Stimulated activated CD8-positive, alpha-beta memory T cell treated with anti-CD3 and anti-CD28 coated beads, Interleukin-15, amount 100 ng/mL, for 24 hours (primary cell): ENCODE measurements around the gene TAS1R3.
"Not testable (repeated sequence)": the region's sequence is repeated elsewhere in the genome, so short reads cannot be mapped to it uniquely, and the experiment has no call there.

Experiments
- DNase-seq: peaks from one replicate; pipeline ENCODE4 v3.0.0-alpha.2; 2020; ENCODE audit warnings: low read depth

TAS1R3 gene

GRCh38 chr1:1309251-1310108 lies 21.6 kb upstream of the TAS1R3 start:
- no peak for DNase-seq

- DNase-seq: no peak
Measured at GRCh38 chr1:1310109-1310385, 21.0 kb upstream of the TAS1R3 start.

- no peak for DNase-seq
Measured at GRCh38 chr1:1310476-1311053, 20.5 kb upstream of the TAS1R3 start.

- DNase-seq: no peak
Measured at GRCh38 chr1:1311107-1312104, 19.7 kb upstream of the TAS1R3 start.

- DNase-seq: no peak
Measured at GRCh38 chr1:1312450-1313314, 18.4 kb upstream of the TAS1R3 start.

GRCh38 chr1:1313500-1314236 lies 17.4 kb upstream of the TAS1R3 start:
- no peak for DNase-seq

- no peak for DNase-seq
Measured at GRCh38 chr1:1314237-1314586, 16.9 kb upstream of the TAS1R3 start.

GRCh38 chr1:1314678-1315335 lies 16.3 kb upstream of the TAS1R3 start:
- no peak for DNase-seq

- DNase-seq: no peak
Measured at GRCh38 chr1:1315435-1315954, 15.6 kb upstream of the TAS1R3 start.

- not testable (repeated sequence) for DNase-seq
Measured at GRCh38 chr1:1316199-1316598, 14.9 kb upstream of the TAS1R3 start.

- DNase-seq: no peak
Measured at GRCh38 chr1:1317420-1317819, 13.7 kb upstream of the TAS1R3 start.

- DNase-seq: no peak
Measured at GRCh38 chr1:1318131-1318652, 12.9 kb upstream of the TAS1R3 start.

GRCh38 chr1:1318777-1319645 lies 12.1 kb upstream of the TAS1R3 start:
- DNase-seq: no peak

GRCh38 chr1:1319646-1319941 lies 11.5 kb upstream of the TAS1R3 start:
- no peak for DNase-seq

GRCh38 chr1:1320666-1321448 lies 10.2 kb upstream of the TAS1R3 start:
- DNase-seq: no peak

GRCh38 chr1:1321477-1321876 lies 9.6 kb upstream of the TAS1R3 start:
- DNase-seq: no peak

GRCh38 chr1:1322418-1322817 lies 8.7 kb upstream of the TAS1R3 start:
- DNase-seq: no peak

- DNase-seq: no peak
Measured at GRCh38 chr1:1322952-1323351, 8.1 kb upstream of the TAS1R3 start.
